VCaP (cell line): ENCODE results near the gene ZFPM1.

Experiments used
- H3K27ac ChIP-seq: fragments of 450-650 bp; 2 replicates; pipeline ENCODE4 v1.5.1; 2017
- TF ChIP-seq, protein P1 (sequence below): fragments of 450-650 bp; conservative IDR thresholded peaks from 2 replicates; pipeline ENCODE4 v1.5.1; 2017; ENCODE audit warnings: mild to moderate bottlenecking, moderate library complexity

Gene ZFPM1

GRCh38 chr16:88426018-88426417 is 27.1 kb upstream of the ZFPM1 start:
- H3K27ac ChIP-seq: no peak overlapping the region
- TF ChIP-seq, protein P1, sequence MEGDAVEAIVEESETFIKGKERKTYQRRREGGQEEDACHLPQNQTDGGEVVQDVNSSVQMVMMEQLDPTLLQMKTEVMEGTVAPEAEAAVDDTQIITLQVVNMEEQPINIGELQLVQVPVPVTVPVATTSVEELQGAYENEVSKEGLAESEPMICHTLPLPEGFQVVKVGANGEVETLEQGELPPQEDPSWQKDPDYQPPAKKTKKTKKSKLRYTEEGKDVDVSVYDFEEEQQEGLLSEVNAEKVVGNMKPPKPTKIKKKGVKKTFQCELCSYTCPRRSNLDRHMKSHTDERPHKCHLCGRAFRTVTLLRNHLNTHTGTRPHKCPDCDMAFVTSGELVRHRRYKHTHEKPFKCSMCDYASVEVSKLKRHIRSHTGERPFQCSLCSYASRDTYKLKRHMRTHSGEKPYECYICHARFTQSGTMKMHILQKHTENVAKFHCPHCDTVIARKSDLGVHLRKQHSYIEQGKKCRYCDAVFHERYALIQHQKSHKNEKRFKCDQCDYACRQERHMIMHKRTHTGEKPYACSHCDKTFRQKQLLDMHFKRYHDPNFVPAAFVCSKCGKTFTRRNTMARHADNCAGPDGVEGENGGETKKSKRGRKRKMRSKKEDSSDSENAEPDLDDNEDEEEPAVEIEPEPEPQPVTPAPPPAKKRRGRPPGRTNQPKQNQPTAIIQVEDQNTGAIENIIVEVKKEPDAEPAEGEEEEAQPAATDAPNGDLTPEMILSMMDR: no peak

- TF ChIP-seq, protein P1: no peak
These were observed 25.7 kb upstream of the ZFPM1 start for GRCh38 chr16:88427376-88427775.

GRCh38 chr16:88428156-88428555 is 24.9 kb upstream of the ZFPM1 start:
- TF ChIP-seq, protein P1: no peak
- H3K27ac ChIP-seq: no peak overlapping the region

More at GRCh38 chr16:88427376-88427775, 25.7 kb upstream of the ZFPM1 start:
- H3K27ac ChIP-seq: no peak overlapping the region

DNA sequence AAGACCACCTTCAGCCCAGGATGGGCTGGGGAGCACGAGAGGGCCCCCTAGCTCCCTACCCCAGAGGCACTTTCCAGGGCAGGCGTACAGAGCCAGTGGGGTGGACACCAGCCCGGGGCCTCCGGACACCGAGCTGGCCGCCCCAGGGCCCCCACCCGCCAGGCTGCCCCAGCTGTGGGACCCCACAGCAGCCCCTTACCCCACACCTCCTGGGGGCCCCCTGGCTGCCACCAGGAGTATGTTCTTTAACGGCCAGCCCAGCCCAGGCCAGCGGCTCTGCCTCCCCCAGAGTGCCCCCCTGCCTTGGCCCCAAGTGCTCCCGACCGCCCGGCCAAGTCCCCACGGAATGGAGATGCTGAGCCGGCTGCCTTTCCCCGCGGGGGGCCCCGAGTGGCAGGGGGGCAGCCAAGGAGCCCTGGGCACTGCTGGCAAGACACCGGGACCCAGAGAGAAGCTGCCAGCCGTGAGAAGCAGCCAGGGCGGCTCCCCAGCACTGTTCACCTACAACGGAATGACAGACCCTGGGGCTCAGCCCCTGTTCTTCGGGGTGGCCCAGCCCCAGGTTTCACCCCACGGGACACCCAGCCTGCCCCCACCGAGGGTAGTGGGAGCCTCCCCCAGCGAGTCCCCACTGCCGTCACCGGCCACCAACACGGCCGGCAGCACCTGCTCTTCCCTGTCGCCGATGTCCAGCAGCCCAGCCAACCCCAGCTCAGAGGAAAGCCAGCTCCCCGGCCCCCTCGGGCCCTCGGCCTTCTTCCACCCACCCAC is 24.3 kb upstream of the ZFPM1 start:
- H3K27ac ChIP-seq: no peak overlapping the region
- TF ChIP-seq, protein P1: no peak

GRCh38 chr16:88429387-88430184 is 23.5 kb upstream of the ZFPM1 start:
- TF ChIP-seq, protein P1: no peak
- H3K27ac ChIP-seq: no peak overlapping the region

DNA sequence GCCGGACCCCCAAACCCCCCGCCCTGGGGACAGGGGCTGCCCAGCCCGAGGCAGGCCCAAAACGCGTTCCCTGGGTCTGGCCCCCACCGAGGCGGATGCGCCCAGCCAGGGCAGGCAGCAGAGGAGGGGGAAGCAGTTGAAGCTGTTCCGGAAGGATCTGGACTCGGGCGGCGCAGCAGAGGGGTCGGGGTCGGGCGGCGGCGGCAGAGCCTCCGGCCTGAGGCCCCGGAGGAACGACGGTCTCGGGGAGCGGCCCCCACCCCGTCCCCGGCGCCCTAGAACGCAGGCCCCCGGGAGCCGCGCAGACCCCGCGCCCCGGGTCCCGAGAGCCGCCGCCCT is 22.9 kb upstream of the ZFPM1 start:
- no peak overlapping the region for H3K27ac ChIP-seq
- TF ChIP-seq, protein P1: no peak
